ENCODE results near the gene PTPRG.

PTPRG gene

DNA sequence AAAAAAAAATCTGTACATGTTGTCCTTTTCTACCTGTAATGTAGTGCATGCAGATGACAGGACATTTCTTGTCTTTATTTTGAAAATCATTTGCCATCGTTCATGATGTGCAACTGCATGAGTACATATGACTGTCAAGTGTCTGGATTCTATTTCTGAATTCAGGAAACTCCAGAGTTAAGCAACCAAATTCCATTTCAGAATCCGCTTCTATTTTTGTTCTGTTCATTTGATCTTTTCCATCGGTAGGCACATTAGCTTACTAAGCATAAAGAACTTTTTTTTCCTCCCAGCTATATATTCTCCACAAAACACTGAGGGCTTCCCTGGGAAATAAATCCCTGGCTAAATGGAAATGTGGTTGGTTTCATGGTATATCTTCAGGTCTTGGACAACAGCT, 365.6 kb downstream of the PTPRG start:
- TF ChIP-seq POLR2A (IDR thresholded peaks at IDR 0.05; ENCODE audit: low read depth, low read length) (no peak), TAF1 (IDR thresholded peaks at IDR 0.05; ENCODE audit: borderline replicate concordance, low read depth, low read length) (no peak), POLR2AphosphoS5 (IDR thresholded peaks at IDR 0.05; ENCODE audit: low read depth, low read length) (no peak)
- no peak for DNase-seq (ENCODE audit: insufficient read length)
- FAIRE-seq = no peak

DNA sequence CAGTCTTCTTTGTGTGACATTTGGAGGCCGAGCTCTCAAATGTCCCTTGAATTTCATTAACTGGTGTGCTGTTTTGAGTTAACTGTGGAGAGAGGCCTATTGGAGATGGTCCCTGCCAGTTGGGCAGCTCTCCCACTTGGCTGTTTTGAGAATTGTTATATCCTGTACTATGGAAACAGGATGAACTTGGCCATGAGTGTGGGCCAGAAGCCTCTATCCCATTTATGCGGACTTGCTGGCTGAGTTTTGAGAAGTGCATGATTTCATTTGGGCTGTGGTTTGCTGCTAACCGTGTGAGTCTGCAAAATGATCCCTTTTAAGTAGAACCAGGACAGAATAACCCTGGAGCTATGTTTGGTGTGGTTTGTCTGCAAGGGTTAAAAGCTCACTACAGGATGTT, 366.0 kb downstream of the PTPRG start:
- TF ChIP-seq POLR2AphosphoS5 (IDR thresholded peaks at IDR 0.05; ENCODE audit: low read depth, low read length) = no peak
- no peak for TF ChIP-seq POLR2A (IDR thresholded peaks at IDR 0.05; ENCODE audit: low read depth, low read length)
- no peak for FAIRE-seq
- DNase-seq (ENCODE audit: insufficient read length) = no peak

DNA sequence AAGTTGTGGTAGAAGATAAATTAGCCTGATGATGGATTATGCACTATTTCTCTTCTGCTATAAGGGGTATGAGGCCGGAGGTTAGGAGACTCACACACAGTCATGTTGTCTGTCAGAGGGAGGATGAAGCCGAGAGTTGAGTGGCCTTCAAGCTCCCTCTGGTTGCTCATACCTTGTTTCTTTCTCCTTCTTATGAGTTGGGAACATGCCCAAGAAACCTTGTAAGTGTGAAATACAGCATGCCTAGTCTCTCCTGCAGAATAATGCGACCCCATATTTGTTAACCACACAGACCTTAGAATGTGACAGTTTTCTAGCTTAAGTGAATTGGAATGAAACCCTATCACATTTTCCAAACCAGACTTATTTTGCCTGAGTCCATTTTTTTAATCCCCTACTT, 366.7 kb downstream of the PTPRG start:
- FAIRE-seq = no peak
- TF ChIP-seq POLR2AphosphoS5 (IDR thresholded peaks at IDR 0.05; ENCODE audit: low read depth, low read length) (no peak), TAF1 (IDR thresholded peaks at IDR 0.05; ENCODE audit: borderline replicate concordance, low read depth, low read length) (no peak), POLR2A (IDR thresholded peaks at IDR 0.05; ENCODE audit: low read depth, low read length) (no peak)
- no peak for DNase-seq (ENCODE audit: insufficient read length)

DNA sequence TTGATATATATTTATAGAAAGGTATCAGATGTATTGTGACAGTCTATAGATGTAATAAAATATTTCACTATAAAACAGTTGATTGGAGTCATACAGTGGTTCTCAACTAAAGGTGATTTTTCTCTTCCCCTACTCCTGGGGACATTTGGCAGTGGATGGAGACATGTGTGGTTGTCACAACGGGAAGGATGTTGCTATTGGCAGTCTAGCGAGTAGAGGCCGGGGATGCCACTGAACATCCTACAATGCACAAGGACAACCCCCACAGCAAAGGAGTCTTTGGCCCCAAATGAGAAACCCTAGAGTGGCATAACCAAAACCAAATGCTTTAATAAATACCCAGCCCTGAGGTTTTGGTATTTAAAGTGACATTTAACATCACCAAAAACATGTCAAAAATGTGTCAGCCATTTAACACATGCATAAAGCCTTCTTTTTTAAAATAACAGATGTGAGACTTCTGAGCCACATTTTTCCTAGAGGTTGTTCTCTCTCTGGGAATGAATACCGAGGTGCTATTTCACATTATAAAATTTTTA, 367.5 kb downstream of the PTPRG start:
- TF ChIP-seq POLR2AphosphoS5 (IDR thresholded peaks at IDR 0.05; ENCODE audit: low read depth, low read length) = no peak
- no peak for TF ChIP-seq TAF1 (IDR thresholded peaks at IDR 0.05; ENCODE audit: borderline replicate concordance, low read depth, low read length)
- no peak for TF ChIP-seq POLR2A (IDR thresholded peaks at IDR 0.05; ENCODE audit: low read depth, low read length)
- FAIRE-seq (no peak), DNase-seq (ENCODE audit: insufficient read length) (no peak)

DNA sequence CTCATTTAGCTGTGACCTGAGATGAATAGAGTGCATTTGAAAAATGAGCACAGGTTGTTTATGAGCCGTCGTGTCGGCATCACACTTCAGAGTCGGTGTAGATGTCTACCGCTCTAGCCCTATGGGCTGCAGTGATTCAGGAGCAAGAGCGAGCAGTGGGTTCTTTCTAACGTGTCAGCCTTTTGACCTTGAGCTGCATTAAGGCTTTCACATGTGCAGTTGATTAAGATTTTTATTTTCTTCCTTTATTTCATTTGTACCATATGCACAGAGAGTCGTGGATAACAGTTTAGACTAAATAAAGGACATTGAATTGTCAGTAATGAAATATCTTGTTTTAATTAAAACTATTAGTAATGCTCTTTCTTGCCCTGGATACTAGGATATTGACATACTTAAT, 368.2 kb downstream of the PTPRG start:
- TF ChIP-seq POLR2A (IDR thresholded peaks at IDR 0.05; ENCODE audit: low read depth, low read length) (no peak), TAF1 (IDR thresholded peaks at IDR 0.05; ENCODE audit: borderline replicate concordance, low read depth, low read length) (no peak), POLR2AphosphoS5 (IDR thresholded peaks at IDR 0.05; ENCODE audit: low read depth, low read length) (no peak)
- FAIRE-seq = no peak

DNA sequence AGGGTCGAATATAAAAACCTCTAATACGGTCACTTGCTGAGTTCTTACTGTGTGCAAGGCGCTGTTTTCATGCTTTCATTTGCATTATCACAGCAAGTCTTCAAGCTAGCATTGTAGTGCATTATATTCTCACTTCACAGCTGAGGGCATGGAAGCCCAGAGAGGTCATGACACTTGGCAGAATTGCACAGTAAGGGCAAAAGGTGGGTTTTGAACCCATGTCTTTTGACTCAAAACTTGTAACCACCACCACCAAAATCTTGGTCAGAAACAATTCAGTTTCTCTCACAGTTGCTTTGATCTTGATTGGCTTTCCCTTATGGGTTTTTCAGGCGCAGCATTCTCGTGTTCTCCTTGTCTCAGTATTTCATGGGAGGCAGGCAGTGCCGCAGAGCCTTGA, 371.1 kb downstream of the PTPRG start:
- no peak for FAIRE-seq
- TF ChIP-seq TAF1 (IDR thresholded peaks at IDR 0.05; ENCODE audit: borderline replicate concordance, low read depth, low read length) (no peak), POLR2A (IDR thresholded peaks at IDR 0.05; ENCODE audit: low read depth, low read length) (no peak), POLR2AphosphoS5 (IDR thresholded peaks at IDR 0.05; ENCODE audit: low read depth, low read length) (no peak)

More for the DNA sequence above, 368.2 kb downstream of the PTPRG start:
- DNase-seq (ENCODE audit: insufficient read length) = no peak

DNA sequence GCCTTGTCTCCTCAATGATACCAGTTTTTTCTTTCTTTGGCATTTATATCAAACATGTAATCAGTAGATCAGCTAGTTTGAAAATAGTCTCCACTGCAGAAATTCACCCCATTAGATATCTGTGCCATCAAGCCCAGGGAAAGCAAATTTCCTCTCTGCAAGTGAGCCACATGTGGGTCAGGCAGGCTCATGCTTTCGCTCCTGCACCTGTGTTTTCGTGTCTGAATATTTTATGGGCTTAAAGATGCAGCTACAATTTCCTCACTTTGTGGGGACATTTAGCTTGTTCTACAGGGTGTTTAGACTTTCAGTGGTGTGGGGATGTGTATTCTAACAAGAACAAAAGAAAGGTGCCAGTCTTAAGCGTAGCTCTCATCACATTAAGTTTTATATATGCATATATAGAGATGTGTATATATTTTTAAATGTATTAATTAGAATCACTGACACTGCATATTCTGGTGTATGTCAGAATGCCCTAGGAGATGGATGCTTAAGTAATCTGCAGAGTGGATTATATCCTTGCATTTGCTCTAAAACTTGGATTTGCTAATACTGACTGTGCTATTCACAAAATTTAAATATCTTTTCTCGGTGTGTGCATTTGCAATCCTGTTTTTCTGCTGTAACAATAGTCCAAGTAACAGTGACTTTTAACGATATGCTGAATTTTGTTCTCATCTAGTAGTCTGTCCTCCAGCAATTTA, 372.6 kb downstream of the PTPRG start:
- TF ChIP-seq POLR2AphosphoS5 (IDR thresholded peaks at IDR 0.05; ENCODE audit: low read depth, low read length) = no peak
- no peak for TF ChIP-seq TAF1 (IDR thresholded peaks at IDR 0.05; ENCODE audit: borderline replicate concordance, low read depth, low read length)
- no peak for TF ChIP-seq POLR2A (IDR thresholded peaks at IDR 0.05; ENCODE audit: low read depth, low read length)
- FAIRE-seq (no peak), DNase-seq (ENCODE audit: insufficient read length) (no peak)

More for the DNA sequence above, 371.1 kb downstream of the PTPRG start:
- DNase-seq (ENCODE audit: insufficient read length) = no peak

DNA sequence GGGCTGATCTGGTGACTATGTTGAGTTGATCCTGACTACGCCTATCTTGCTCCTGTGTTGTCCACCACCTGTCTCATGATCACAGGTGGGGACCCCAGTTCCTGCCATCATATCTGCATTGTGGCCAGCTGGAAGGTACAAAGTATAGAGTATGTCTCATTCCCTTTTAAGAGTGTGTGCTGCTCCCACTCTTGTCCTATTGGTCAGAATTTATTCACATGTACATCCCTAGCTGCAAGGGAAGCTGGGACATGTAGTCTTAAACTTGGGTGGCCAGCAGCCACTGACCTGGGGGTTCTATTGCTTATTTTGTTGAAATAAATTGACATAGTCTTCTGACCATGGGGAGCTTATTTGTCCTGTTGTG, 373.1 kb downstream of the PTPRG start:
- DNase-seq (ENCODE audit: insufficient read length) (no peak), FAIRE-seq (no peak)
- no peak for TF ChIP-seq TAF1 (IDR thresholded peaks at IDR 0.05; ENCODE audit: borderline replicate concordance, low read depth, low read length)

DNA sequence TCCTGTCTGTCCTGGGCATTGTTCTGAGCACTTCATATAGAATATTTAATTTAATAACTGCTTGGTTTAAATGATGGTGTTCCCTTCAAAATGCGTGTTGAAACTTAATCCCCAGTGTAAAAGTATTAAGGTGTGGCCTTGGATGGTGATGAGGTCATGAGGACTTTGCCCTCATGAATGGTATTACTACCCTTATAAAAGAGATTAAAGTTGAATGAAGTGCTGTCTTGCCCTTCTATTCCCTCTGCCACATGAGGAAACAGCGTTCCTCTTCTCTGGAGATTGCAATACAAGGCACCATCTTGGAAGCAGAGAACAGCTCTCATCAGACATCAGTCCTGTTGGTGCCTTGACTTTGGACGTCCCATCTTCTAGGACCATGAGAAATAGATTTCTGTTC, 374.4 kb downstream of the PTPRG start:
- DNase-seq (ENCODE audit: insufficient read length) (no peak), FAIRE-seq (no peak)
- TF ChIP-seq TAF1 (IDR thresholded peaks at IDR 0.05; ENCODE audit: borderline replicate concordance, low read depth, low read length) (no peak), POLR2A (IDR thresholded peaks at IDR 0.05; ENCODE audit: low read depth, low read length) (no peak), POLR2AphosphoS5 (IDR thresholded peaks at IDR 0.05; ENCODE audit: low read depth, low read length) (no peak)

DNA sequence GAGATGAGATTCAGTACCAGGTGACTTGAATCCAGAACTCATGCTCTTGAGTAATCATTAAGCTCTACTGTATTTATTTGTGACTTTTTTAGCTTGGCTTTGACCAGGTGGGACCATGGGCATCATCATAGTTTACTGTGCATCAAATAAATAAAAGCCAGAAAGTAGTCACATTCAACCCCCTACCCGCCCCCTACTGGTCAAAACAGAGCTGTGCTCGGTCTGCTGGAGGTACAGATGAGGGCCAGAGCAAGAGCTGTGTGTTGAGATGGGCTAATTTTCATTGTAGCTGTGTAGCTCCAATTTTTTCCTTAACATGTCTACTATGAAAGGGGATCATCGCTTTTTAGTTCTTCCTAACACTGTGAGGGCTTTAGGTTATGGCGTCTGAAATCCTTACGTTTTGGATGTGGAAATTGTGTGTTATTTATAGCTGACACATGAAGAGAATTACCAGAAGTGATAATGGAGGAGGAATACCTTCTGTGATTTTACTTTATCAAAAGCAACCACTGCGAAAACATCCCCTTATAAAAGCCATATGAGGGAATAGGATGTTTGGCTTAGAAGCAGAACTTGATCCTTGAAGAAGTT, 375.1 kb downstream of the PTPRG start:
- no peak for DNase-seq (ENCODE audit: insufficient read length)
- no peak for FAIRE-seq
- TF ChIP-seq POLR2AphosphoS5 (IDR thresholded peaks at IDR 0.05; ENCODE audit: low read depth, low read length) = no peak
- TF ChIP-seq TAF1 (IDR thresholded peaks at IDR 0.05; ENCODE audit: borderline replicate concordance, low read depth, low read length) = no peak
- TF ChIP-seq POLR2A (IDR thresholded peaks at IDR 0.05; ENCODE audit: low read depth, low read length) = no peak

DNA sequence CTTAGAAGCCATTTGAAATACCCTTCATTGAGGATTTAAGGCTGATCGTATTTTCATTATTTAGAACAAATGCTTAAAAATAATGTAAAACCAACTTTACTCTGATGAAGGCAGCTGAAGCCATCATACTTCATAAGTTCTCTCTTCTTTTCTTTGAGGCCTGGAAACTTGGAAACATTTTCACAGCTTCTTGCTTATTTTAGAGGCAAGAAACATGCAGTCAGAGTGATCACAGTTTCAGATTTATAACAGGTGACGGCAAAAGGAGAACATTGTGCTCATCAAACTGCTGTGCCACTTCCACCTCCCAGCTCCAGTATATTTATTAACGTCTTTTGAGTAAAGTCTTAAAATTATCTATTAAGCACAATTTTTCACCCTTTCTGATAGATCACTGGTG, 376.1 kb downstream of the PTPRG start:
- no peak for FAIRE-seq
- no peak for DNase-seq (ENCODE audit: insufficient read length)
- TF ChIP-seq POLR2AphosphoS5 (IDR thresholded peaks at IDR 0.05; ENCODE audit: low read depth, low read length) (no peak), TAF1 (IDR thresholded peaks at IDR 0.05; ENCODE audit: borderline replicate concordance, low read depth, low read length) (no peak), POLR2A (IDR thresholded peaks at IDR 0.05; ENCODE audit: low read depth, low read length) (no peak)

DNA sequence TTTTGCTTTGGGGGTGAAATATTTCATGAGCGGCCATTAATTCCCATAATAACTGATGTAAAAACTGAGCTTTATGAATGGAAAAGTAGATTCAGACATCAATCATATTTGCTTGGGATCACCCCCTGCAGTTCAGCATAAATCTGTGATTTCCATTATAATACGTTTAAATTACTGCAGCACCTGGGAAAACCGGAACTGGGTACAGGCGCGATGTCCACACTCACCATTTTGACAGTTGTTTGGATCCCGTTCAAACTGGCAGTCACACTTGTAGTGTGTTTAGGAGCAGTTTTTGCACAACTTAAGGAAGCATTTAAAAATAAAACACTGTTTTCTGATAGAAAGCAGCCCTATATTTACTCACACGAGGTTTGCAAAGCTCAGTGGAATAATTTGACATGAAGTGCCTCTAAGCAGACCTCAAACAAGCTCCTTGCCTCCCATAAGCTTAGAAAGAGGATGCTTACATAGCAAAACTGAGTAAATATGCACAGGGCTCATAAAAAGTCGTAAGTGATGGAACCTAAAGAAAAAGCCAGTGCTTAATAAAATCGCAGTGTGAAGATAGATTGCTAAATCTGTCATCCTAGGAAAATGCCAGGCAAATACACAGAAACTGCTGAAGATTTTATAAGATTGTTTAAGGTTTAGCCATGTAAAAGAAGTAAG, 377.6 kb downstream of the PTPRG start:
- DNase-seq (ENCODE audit: insufficient read length) = no peak
- TF ChIP-seq POLR2AphosphoS5 (IDR thresholded peaks at IDR 0.05; ENCODE audit: low read depth, low read length) (no peak), POLR2A (IDR thresholded peaks at IDR 0.05; ENCODE audit: low read depth, low read length) (no peak), TAF1 (IDR thresholded peaks at IDR 0.05; ENCODE audit: borderline replicate concordance, low read depth, low read length) (no peak)
- no peak for FAIRE-seq
